SK-N-SH treated with all-trans-retinoic acid at 6 μM for 48 hours (cell line): ENCODE measurements around the gene PABPN1L.

Experiments used
- ATAC-seq: fragments of 200-7000 bp; cut with Tn5 transposase; 3 replicates; pipeline ENCODE4 v1.9.1; 2020; ENCODE audit warnings: mild to moderate bottlenecking, moderate library complexity
- ARNTL ChIP-seq: fragments of 450-650 bp; formaldehyde crosslinking; IDR thresholded peaks from 2 replicates; pipeline ENCODE4 v1.5.0; 2020; ENCODE audit warnings: low read depth, mild to moderate bottlenecking, moderate library complexity, borderline replicate concordance
- BACH2 ChIP-seq: fragments of 250-450 bp; sonication (Bioruptor Pico); IDR thresholded peaks from 2 replicates; pipeline ENCODE4 v1.9.0; 2021; ENCODE audit warnings: mild to moderate bottlenecking, borderline replicate concordance
- CREB5 ChIP-seq: fragments of 250-450 bp; sonication (Bioruptor Pico); IDR thresholded peaks from 2 replicates; pipeline ENCODE4 v1.5.1; 2020; ENCODE audit warnings: low read depth, mild to moderate bottlenecking, moderate library complexity
- CSRNP3 ChIP-seq: fragments of 250-450 bp; sonication (Bioruptor Pico); IDR thresholded peaks from 2 replicates; pipeline ENCODE4 v1.5.1; 2021; ENCODE audit warnings: mild to moderate bottlenecking, moderate library complexity
- ESRRG ChIP-seq: fragments of 250-450 bp; sonication (Bioruptor Pico); IDR thresholded peaks from 2 replicates; pipeline ENCODE4 v1.6.1; 2021; ENCODE audit warnings: mild to moderate bottlenecking
- GLIS3 ChIP-seq: fragments of 250-450 bp; sonication (Bioruptor Pico); IDR thresholded peaks from 2 replicates; pipeline ENCODE4 v1.5.0; 2020; ENCODE audit warnings: mild to moderate bottlenecking, moderate library complexity
- ISL1 ChIP-seq: fragments of 250-450 bp; sonication (Bioruptor Pico); IDR thresholded peaks from 2 replicates; pipeline ENCODE4 v2.1.2; 2022; ENCODE audit warnings: mild to moderate bottlenecking, moderate library complexity
- SNAI2 ChIP-seq: fragments of 250-450 bp; sonication (Bioruptor Pico); IDR thresholded peaks from 2 replicates; pipeline ENCODE4 v1.5.0; 2020; ENCODE audit warnings: mild to moderate bottlenecking, moderate library complexity
- TCF4 ChIP-seq: fragments of 250-450 bp; sonication (Bioruptor Pico); IDR thresholded peaks from 2 replicates; pipeline ENCODE4 v1.8.0; 2021; ENCODE audit warnings: mild to moderate bottlenecking, moderate library complexity, borderline replicate concordance
- TOX ChIP-seq: fragments of 250-450 bp; sonication (Bioruptor Pico); IDR thresholded peaks from 2 replicates; pipeline ENCODE4 v1.8.0; 2021; ENCODE audit warnings: mild to moderate bottlenecking, moderate library complexity, borderline replicate concordance
- ZC3H10 ChIP-seq: fragments of 250-450 bp; sonication (Bioruptor Pico); IDR thresholded peaks from 2 replicates; pipeline ENCODE4 v1.5.1; 2021; ENCODE audit warnings: mild to moderate bottlenecking, moderate library complexity
- ZFP3 ChIP-seq: fragments of 250-450 bp; sonication (Bioruptor Pico); IDR thresholded peaks from 2 replicates; pipeline ENCODE4 v1.5.0; 2020; ENCODE audit warnings: mild to moderate bottlenecking, moderate library complexity
- ZNF565 ChIP-seq: fragments of 450-650 bp; formaldehyde crosslinking; conservative IDR thresholded peaks from 2 replicates; pipeline ENCODE4 v1.5.0; 2020; ENCODE audit warnings: low read depth, mild to moderate bottlenecking, moderate library complexity
- ZNF70 ChIP-seq: fragments of 450-650 bp; formaldehyde crosslinking; IDR thresholded peaks from 2 replicates; pipeline ENCODE4 v1.5.0; 2020; ENCODE audit warnings: mild to moderate bottlenecking, moderate library complexity
- TF ChIP-seq, protein P1 (sequence below): fragments of 250-450 bp; sonication (Bioruptor Pico); IDR thresholded peaks from 2 replicates; pipeline ENCODE4 v1.5.0; 2020; ENCODE audit warnings: mild to moderate bottlenecking, moderate library complexity
- TF ChIP-seq, protein P2 (sequence below): fragments of 250-450 bp; sonication (Bioruptor Pico); IDR thresholded peaks from 2 replicates; pipeline ENCODE4 v1.8.0; 2020; ENCODE audit warnings: mild to moderate bottlenecking, moderate library complexity, borderline replicate concordance

The PABPN1L gene

DNA sequence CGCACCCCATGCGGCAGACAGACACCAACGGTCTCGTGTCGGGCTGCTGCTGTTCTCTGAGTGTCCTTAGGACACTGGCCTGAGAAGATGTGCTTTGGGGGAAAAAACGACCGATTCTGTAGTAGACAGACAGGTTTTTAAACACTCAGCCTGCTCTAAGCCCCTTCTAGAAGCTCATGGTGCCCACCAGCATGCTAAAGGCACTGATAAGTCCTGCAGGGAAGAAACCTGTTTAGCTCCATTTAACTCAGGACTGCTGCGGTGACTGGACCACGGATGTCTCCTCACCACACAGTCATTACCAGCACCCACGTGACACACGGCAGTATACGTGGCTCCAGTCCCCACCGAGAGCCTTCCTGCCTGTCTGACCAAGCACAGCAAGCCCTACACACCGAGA lies 35.7 kb downstream of the PABPN1L start (continued):
- TF ChIP-seq, protein P1, sequence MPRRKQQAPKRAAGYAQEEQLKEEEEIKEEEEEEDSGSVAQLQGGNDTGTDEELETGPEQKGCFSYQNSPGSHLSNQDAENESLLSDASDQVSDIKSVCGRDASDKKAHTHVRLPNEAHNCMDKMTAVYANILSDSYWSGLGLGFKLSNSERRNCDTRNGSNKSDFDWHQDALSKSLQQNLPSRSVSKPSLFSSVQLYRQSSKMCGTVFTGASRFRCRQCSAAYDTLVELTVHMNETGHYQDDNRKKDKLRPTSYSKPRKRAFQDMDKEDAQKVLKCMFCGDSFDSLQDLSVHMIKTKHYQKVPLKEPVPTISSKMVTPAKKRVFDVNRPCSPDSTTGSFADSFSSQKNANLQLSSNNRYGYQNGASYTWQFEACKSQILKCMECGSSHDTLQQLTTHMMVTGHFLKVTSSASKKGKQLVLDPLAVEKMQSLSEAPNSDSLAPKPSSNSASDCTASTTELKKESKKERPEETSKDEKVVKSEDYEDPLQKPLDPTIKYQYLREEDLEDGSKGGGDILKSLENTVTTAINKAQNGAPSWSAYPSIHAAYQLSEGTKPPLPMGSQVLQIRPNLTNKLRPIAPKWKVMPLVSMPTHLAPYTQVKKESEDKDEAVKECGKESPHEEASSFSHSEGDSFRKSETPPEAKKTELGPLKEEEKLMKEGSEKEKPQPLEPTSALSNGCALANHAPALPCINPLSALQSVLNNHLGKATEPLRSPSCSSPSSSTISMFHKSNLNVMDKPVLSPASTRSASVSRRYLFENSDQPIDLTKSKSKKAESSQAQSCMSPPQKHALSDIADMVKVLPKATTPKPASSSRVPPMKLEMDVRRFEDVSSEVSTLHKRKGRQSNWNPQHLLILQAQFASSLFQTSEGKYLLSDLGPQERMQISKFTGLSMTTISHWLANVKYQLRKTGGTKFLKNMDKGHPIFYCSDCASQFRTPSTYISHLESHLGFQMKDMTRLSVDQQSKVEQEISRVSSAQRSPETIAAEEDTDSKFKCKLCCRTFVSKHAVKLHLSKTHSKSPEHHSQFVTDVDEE (CRISPR knock-in tag), result no peak
- TF ChIP-seq ZC3H10 (CRISPR knock-in tag), result no peak
- TF ChIP-seq ZNF70 (CRISPR knock-in tag), result no peak

GRCh38 chr16:88830258-88830657 lies 36.2 kb downstream of the PABPN1L start:
- no peak for ATAC-seq
- TF ChIP-seq GLIS3 (CRISPR knock-in tag) (no peak), ARNTL (CRISPR knock-in tag) (no peak), CSRNP3 (CRISPR knock-in tag) (no peak), ZNF70 (CRISPR knock-in tag) (no peak), ZC3H10 (CRISPR knock-in tag) (no peak), CREB5 (CRISPR knock-in tag) (no peak), TOX (CRISPR knock-in tag) (no peak), TCF4 (CRISPR knock-in tag) (no peak), ESRRG (CRISPR knock-in tag) (no peak), ISL1 (CRISPR knock-in tag) (no peak), ZNF565 (CRISPR knock-in tag) (no peak), SNAI2 (CRISPR knock-in tag) (no peak)
- TF ChIP-seq, protein P1 (CRISPR knock-in tag), result no peak
- TF ChIP-seq, protein P2, sequence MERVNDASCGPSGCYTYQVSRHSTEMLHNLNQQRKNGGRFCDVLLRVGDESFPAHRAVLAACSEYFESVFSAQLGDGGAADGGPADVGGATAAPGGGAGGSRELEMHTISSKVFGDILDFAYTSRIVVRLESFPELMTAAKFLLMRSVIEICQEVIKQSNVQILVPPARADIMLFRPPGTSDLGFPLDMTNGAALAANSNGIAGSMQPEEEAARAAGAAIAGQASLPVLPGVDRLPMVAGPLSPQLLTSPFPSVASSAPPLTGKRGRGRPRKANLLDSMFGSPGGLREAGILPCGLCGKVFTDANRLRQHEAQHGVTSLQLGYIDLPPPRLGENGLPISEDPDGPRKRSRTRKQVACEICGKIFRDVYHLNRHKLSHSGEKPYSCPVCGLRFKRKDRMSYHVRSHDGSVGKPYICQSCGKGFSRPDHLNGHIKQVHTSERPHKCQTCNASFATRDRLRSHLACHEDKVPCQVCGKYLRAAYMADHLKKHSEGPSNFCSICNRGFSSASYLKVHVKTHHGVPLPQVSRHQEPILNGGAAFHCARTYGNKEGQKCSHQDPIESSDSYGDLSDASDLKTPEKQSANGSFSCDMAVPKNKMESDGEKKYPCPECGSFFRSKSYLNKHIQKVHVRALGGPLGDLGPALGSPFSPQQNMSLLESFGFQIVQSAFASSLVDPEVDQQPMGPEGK (CRISPR knock-in tag), result no peak

- TF ChIP-seq GLIS3 (CRISPR knock-in tag), result no peak
- TF ChIP-seq SNAI2 (CRISPR knock-in tag), result no peak
- TF ChIP-seq ZFP3 (CRISPR knock-in tag), result no peak
- TF ChIP-seq BACH2 (CRISPR knock-in tag), result no peak
- TF ChIP-seq, protein P1 (CRISPR knock-in tag), result no peak
- ATAC-seq, result no peak
Observed at GRCh38 chr16:88828711-88829110, 37.7 kb downstream of the PABPN1L start.
